Measurements from ENCODE around the gene EHMT1.

DNA sequence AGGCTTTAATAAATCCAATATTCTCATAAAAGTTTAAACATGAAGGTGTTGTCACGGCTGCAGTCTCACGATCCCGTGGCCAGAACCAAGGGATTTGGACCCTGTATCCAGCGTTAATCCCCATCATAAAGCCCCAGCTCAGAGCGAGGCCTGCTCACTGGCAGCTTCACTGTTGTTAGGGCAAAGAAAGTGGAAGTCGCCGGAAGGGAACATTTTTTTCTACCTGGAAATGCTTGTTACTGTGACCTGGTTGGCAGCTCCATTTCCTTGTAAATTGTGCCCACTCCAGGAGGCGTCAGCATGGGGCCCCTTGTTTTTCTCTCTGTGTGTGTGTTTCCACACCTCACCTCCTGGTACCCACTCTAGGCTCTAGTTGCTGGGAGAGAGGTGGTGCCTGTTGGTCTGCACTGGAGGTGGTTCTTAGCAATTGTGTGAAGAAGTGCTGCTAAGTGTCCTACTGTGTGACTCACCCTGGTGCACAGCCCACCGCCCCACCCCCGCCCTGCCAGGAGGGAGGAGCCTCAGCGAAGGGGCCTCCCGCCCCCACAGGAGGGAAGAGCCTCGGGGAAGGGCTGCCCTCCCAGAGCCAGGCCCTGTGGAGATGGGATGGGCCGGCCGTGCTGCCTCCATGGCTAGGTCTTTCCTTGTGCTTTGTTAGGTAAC lies 105.1 kb downstream of the EHMT1 start:
- TF ChIP-seq, protein P1, sequence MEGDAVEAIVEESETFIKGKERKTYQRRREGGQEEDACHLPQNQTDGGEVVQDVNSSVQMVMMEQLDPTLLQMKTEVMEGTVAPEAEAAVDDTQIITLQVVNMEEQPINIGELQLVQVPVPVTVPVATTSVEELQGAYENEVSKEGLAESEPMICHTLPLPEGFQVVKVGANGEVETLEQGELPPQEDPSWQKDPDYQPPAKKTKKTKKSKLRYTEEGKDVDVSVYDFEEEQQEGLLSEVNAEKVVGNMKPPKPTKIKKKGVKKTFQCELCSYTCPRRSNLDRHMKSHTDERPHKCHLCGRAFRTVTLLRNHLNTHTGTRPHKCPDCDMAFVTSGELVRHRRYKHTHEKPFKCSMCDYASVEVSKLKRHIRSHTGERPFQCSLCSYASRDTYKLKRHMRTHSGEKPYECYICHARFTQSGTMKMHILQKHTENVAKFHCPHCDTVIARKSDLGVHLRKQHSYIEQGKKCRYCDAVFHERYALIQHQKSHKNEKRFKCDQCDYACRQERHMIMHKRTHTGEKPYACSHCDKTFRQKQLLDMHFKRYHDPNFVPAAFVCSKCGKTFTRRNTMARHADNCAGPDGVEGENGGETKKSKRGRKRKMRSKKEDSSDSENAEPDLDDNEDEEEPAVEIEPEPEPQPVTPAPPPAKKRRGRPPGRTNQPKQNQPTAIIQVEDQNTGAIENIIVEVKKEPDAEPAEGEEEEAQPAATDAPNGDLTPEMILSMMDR (conservative IDR thresholded peaks at IDR 0.05; ENCODE audit: low read length), result no peak
- TF ChIP-seq EZH2phosphoT487 (IDR thresholded peaks at IDR 0.05; ENCODE audit: borderline replicate concordance, low read depth, low read length), result no peak
